ENCODE measurements around the gene TAOK1.

The TAOK1 gene

GRCh38 chr17:29368161-29368560 is 22.0 kb upstream of the TAOK1 start:
- TF ChIP-seq, protein P1, sequence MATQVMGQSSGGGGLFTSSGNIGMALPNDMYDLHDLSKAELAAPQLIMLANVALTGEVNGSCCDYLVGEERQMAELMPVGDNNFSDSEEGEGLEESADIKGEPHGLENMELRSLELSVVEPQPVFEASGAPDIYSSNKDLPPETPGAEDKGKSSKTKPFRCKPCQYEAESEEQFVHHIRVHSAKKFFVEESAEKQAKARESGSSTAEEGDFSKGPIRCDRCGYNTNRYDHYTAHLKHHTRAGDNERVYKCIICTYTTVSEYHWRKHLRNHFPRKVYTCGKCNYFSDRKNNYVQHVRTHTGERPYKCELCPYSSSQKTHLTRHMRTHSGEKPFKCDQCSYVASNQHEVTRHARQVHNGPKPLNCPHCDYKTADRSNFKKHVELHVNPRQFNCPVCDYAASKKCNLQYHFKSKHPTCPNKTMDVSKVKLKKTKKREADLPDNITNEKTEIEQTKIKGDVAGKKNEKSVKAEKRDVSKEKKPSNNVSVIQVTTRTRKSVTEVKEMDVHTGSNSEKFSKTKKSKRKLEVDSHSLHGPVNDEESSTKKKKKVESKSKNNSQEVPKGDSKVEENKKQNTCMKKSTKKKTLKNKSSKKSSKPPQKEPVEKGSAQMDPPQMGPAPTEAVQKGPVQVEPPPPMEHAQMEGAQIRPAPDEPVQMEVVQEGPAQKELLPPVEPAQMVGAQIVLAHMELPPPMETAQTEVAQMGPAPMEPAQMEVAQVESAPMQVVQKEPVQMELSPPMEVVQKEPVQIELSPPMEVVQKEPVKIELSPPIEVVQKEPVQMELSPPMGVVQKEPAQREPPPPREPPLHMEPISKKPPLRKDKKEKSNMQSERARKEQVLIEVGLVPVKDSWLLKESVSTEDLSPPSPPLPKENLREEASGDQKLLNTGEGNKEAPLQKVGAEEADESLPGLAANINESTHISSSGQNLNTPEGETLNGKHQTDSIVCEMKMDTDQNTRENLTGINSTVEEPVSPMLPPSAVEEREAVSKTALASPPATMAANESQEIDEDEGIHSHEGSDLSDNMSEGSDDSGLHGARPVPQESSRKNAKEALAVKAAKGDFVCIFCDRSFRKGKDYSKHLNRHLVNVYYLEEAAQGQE (IDR thresholded peaks at IDR 0.05; ENCODE audit: insufficient replicate concordance, low read depth) = no peak
- TF ChIP-seq, protein P2, sequence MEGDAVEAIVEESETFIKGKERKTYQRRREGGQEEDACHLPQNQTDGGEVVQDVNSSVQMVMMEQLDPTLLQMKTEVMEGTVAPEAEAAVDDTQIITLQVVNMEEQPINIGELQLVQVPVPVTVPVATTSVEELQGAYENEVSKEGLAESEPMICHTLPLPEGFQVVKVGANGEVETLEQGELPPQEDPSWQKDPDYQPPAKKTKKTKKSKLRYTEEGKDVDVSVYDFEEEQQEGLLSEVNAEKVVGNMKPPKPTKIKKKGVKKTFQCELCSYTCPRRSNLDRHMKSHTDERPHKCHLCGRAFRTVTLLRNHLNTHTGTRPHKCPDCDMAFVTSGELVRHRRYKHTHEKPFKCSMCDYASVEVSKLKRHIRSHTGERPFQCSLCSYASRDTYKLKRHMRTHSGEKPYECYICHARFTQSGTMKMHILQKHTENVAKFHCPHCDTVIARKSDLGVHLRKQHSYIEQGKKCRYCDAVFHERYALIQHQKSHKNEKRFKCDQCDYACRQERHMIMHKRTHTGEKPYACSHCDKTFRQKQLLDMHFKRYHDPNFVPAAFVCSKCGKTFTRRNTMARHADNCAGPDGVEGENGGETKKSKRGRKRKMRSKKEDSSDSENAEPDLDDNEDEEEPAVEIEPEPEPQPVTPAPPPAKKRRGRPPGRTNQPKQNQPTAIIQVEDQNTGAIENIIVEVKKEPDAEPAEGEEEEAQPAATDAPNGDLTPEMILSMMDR (IDR thresholded peaks at IDR 0.05; ENCODE audit: insufficient read depth, low read length) = no peak
- no peak for TF ChIP-seq POLR2AphosphoS5 (IDR thresholded peaks at IDR 0.05; ENCODE audit: low read depth)
- no peak for TF ChIP-seq SPI1 (IDR thresholded peaks at IDR 0.05; ENCODE audit: borderline replicate concordance, low read depth)
- no peak for TF ChIP-seq GABPA (IDR thresholded peaks at IDR 0.05; ENCODE audit: low read depth)
- Histone ChIP-seq H3K27me3 (ENCODE audit: insufficient read depth, poor library complexity, severe bottlenecking) (no peaks in the 10 kb centered on the region), H3K4me3 (replicated peaks; ENCODE audit: insufficient read depth, low read length) (no peak overlapping the region), H3K27ac (replicated peaks) (no peak overlapping the region)
- no peak for DNase-seq (ENCODE audit: low read depth in 1 of 2, low spot score in 1 of 2)

- Histone ChIP-seq H3K27ac (replicated peaks) (no peak overlapping the region), H3K27me3 (ENCODE audit: insufficient read depth, poor library complexity, severe bottlenecking) (no peaks in the 10 kb centered on the region)
These were observed 21.2 kb upstream of the TAOK1 start for GRCh38 chr17:29368926-29369325.

DNA sequence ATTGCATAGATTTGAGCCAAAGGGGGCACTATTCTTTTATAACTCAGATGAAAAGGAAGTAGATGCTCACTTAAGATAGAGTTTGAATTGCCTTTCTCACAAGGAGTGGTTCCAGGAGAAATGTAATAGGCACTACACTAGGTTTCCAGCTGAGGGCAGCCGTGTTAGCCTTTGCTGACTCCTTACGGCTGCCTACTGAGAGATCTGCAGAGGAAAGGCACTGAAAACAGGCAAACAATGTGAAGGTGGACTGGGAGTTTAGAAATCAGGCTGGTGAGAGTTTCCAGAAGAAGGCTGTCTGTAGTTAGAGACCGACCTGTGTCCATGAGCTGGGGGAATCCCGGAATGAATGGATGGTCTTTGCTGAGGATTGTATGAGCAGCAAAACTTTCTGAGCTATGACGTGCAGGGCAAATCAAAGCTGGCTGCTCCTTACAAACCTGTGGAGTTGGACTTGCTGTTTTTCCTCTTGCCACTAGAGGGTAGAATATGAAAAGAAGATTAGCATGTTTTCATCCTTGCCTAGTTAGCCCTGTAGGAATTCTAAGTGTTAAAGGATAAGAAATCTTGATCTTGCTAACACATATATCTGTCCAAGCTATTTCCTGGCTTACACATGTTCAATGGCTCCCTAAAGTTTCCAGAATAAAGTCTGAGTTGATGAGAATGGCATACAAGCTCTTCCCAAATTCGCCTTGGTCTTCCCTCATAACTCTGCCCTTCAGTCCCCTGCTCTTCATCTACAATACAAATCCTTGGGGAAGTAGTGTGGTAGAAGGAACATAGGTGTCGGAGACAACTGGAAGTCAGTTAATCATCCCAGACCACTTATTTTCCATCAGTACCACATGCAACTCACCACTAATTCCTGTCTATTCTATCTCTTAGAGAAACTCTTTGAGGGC is 20.1 kb upstream of the TAOK1 start:
- DNase-seq (ENCODE audit: low read depth in 1 of 2, low spot score in 1 of 2) = peak in 1 of 2 experiments; percentile 56
- H3K27me3 ChIP-seq (ENCODE audit: insufficient read depth, poor library complexity, severe bottlenecking) = no peaks in the 10 kb centered on the region
- no peak for TF ChIP-seq POLR2AphosphoS5 (IDR thresholded peaks at IDR 0.05; ENCODE audit: low read depth)
- TF ChIP-seq, protein P2 (IDR thresholded peaks at IDR 0.05; ENCODE audit: insufficient read depth, low read length) = peak; percentile 82
- no peak overlapping the region for H3K4me3 ChIP-seq (replicated peaks; ENCODE audit: insufficient read depth, low read length)
- H3K27ac ChIP-seq (replicated peaks) = no peak overlapping the region

More at GRCh38 chr17:29368926-29369325, 21.2 kb upstream of the TAOK1 start:
- TF ChIP-seq POLR2AphosphoS5 (IDR thresholded peaks at IDR 0.05; ENCODE audit: low read depth) (no peak), SPI1 (IDR thresholded peaks at IDR 0.05; ENCODE audit: borderline replicate concordance, low read depth) (no peak), GABPA (IDR thresholded peaks at IDR 0.05; ENCODE audit: low read depth) (no peak)
- TF ChIP-seq, protein P1 (IDR thresholded peaks at IDR 0.05; ENCODE audit: insufficient replicate concordance, low read depth) = no peak
- TF ChIP-seq, protein P2 (IDR thresholded peaks at IDR 0.05; ENCODE audit: insufficient read depth, low read length) = no peak
- no peak for DNase-seq (ENCODE audit: low read depth in 1 of 2, low spot score in 1 of 2)
- no peak overlapping the region for H3K4me3 ChIP-seq (replicated peaks; ENCODE audit: insufficient read depth, low read length)

Measured in HL-60 (cell line).